HG02763 (cell line): Measurements from ENCODE around the gene PRKCA.
A peak's percentile ranks its signal among the peaks of the same experiment; 100 is the strongest.

Experiments used
- ATAC-seq: cut with Tn5 transposase; IDR thresholded peaks from one replicate; pipeline ENCODE4 v1.9.1; 2021; ENCODE audit warnings: mild to moderate bottlenecking, moderate library complexity; ENCODE audit not compliant: unreplicated experiment

PRKCA gene

GRCh38 chr17:66637491-66637890 is 335.1 kb downstream of the PRKCA start:
- ATAC-seq = no peak

GRCh38 chr17:66638707-66639479 is 336.5 kb downstream of the PRKCA start:
- no peak for ATAC-seq

GRCh38 chr17:66643815-66644710 is 341.6 kb downstream of the PRKCA start:
- ATAC-seq = no peak

DNA sequence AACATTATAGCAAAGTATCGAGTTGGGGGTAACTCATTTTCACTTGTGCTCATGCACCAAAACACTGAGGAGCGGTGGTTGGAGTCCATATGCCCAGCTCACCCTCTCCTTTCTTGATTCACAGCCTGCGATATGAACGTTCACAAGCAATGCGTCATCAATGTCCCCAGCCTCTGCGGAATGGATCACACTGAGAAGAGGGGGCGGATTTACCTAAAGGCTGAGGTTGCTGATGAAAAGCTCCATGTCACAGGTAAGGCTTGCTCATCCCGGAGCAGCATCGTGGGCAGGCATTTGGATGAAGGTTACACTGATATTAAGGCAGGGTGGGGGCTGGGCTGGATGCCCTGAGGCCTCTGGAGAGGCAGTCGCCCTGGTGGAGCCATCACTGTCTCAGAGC is 342.8 kb downstream of the PRKCA start:
- ATAC-seq = no peak

GRCh38 chr17:66647391-66647983 is 345.1 kb downstream of the PRKCA start:
- ATAC-seq = no peak

DNA sequence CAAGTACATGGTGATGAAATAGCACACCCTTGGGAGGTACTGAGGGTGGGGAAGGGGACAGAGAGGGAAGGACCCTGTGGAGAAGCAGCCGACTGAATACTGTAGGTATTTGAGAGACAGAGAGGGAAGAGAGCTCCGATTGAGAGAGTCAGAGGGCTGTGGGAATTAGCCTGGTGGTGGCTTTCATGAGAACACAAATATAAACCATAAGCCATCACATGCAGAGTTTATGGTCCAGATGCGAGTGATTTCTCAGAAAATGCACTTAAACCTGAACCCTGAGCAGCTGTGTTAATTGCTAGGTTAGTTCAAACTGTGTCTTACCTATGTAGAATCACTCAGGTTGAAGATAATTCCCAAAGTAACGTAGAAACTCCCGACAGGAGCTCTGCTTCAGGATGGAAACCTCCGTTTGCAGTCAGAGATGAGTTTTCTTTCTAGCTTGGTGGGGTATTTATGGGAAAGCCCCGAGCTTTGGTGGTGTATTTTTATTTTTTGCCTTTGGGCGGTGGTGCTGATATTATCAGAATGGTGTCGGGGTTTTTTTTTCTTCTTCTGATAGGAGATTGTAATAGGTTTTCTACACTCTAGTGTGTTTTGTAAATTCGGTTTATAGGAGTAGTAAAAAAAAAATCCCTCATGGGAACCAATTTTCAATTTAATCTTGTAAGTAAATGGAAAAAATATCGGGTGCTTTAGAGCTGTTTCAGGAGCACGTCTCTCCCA is 347.6 kb downstream of the PRKCA start:
- no peak for ATAC-seq

GRCh38 chr17:66650544-66650877 is 348.1 kb downstream of the PRKCA start:
- no peak for ATAC-seq

- ATAC-seq = no peak
Measured at GRCh38 chr17:66652840-66653507, 350.6 kb downstream of the PRKCA start.

DNA sequence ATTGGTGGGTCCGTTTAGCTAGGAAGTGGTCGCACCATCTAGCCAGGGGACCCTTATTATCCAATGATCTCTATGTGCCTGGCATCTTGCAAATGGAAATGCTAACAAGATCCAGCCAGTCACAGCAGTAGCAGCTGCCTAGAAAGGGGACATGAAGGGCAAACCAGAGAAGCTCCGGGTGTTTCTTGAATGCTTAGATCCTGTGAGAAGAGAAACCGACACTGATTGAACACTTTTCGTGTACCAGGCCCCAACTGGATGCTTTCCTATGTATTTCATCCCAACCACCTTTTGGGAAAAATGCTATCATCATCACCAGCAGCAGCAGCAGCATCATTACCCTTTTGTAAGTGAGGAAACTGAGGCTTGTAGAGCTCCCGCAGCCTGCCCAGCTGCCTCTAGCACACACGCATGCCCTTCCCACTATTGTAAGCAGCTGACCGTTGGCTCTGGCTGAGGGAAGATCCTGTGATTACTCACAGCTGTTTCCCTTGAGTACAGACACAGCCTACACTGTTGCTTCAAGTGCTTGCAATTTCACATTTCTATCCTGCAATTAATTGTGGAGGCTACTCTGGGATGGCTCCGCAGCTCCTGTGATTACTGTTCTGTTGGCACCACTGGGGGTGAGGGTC is 351.8 kb downstream of the PRKCA start:
- ATAC-seq = no peak

- ATAC-seq = no peak
Measured at GRCh38 chr17:66654764-66655163, 352.4 kb downstream of the PRKCA start.

GRCh38 chr17:66655461-66655860 is 353.0 kb downstream of the PRKCA start:
- no peak for ATAC-seq

GRCh38 chr17:66655861-66656260 is 353.4 kb downstream of the PRKCA start:
- no peak for ATAC-seq

- ATAC-seq = no peak
Measured at GRCh38 chr17:66661411-66662256, 359.2 kb downstream of the PRKCA start.

GRCh38 chr17:66662496-66662895 is 360.1 kb downstream of the PRKCA start:
- no peak for ATAC-seq

DNA sequence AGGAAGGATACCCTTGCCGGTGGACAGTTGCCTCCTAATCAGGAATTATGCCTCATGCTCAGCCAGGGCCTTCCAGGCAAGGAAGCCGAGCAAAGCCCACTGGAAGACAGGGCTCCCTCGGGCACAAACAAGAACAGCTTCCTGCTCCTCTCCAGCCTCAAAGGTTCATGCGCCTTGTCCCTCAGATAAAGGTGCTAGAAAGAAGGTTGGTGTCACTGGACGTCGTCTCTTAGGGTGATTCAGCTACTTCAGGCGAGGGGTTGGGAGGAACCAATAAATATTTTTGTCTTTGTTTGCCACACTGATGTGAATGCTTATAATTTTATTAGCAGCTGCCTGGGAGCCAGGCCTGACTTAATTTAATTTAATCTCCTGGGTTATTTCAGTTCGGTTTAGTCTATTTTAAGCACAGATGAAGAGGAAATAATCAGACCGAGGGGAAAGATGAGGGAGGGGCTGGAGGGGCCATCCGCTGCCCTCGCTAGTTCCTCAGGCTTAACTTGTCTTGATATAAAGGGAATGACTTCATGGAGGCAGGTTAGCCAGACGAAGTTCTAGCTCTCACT is 360.7 kb downstream of the PRKCA start:
- no peak for ATAC-seq

DNA sequence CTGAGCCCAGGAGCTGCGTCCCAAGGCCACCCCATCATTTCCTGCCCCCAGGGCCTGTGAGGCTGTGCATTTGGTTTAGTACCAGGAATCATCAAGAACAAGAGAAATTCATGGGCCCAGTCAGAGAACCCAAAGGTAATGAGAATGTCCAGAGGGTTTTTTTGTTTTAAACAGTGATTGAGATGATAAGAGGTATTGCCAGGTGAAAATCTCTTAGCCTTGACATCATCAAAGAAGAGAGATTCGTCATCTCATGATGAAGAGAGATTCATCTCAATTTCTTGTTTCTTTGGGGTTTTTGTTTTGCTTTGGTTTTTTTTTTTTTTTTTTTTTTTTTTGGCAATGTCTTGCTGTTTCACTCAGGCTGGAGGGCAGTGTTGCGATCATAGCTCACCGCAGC is 361.9 kb downstream of the PRKCA start:
- ATAC-seq = no peak

DNA sequence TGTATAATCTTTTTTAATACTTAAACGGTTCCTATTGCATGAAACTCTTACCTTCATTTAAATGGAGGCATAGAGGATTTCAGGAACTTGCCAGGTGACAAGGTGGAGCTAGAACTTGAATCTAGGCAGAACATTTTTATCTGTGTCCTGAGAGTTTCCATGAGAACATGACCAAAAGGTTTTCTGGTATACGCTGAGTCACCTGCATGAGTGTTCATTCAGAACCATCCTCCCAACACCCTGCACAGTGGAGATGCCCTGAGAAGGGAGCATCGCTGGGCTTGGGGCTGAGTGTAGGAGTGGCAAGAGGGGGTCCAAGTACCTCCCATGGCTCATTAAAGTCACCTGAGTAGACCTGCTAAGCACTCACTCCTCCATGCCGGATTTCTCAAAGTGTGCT is 362.8 kb downstream of the PRKCA start:
- no peak for ATAC-seq

DNA sequence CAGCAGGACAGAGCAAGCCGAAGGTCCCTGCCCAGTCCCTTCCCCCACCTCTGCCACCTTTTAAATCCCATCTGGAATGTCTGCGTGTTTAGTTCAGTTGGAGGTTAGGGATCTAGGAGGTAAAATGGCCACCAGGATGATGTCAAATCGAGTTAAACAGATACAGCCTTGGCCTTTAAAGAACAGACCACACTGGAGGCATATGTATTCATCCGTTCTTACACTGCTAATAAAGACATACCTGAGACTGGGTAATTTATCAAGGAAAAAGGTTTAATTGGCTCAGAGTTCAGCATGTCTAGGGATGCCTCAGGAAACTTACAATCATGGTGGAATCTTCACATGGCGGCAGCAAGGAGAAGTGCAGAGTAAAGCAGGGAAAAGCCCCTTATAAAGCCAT is 364.7 kb downstream of the PRKCA start:
- ATAC-seq = no peak

DNA sequence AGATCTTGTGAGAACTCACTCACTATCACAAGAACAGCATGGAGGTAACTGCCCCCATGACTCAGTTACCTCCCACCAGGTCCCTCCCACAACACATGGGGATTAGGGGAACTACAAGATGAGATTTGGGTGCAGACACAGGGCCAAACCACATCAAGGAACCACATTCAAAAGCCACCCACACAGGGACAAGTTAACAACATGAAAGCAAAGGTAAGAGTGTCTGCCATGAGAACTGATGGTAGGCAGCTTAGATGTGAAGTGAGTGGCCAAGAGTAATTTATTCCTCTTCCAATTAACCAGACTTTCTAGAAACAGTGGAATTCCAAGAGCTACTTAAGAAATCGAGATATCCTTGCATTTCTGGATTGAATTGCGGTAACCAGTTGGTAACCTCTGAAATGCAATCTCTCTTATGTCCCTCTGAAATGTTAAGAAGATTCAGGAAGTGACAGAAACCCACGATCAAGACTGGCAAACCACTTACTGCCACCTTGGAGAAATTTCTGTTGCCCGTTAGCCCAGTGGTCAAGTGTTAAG is 365.1 kb downstream of the PRKCA start:
- ATAC-seq = peak; percentile 54
